Stimulated activated CD4-positive, alpha-beta T cell treated with anti-CD3 and anti-CD28 coated beads, Interleukin-1b, Interleukin-23, amount 100 ng/mL, for 48 hours (primary cell): ENCODE results near the gene PPM1H.
"Not testable (repeated sequence)": the region's sequence is repeated elsewhere in the genome, so short reads cannot be mapped to it uniquely, and the experiment has no call there.

ENCODE experiments used
- DNase-seq: peaks from one replicate; pipeline ENCODE4 v3.0.0-alpha.2; 2020

The PPM1H gene

GRCh38 chr12:62907078-62907477 lies 27.9 kb downstream of the PPM1H start:
- DNase-seq, result no peak

- no peak for DNase-seq
Observed at GRCh38 chr12:62903151-62903550, 31.8 kb downstream of the PPM1H start.

- DNase-seq, result no peak
Observed at GRCh38 chr12:62900686-62901272, 34.2 kb downstream of the PPM1H start.

GRCh38 chr12:62899568-62900390 lies 35.2 kb downstream of the PPM1H start:
- no peak for DNase-seq

GRCh38 chr12:62898526-62898925 lies 36.4 kb downstream of the PPM1H start:
- no peak for DNase-seq

- no peak for DNase-seq
Observed at GRCh38 chr12:62895351-62895877, 39.5 kb downstream of the PPM1H start.

- no peak for DNase-seq
Observed at GRCh38 chr12:62893276-62893675, 41.7 kb downstream of the PPM1H start.

- DNase-seq, result no peak
Observed at GRCh38 chr12:62891805-62892549, 43.0 kb downstream of the PPM1H start.

GRCh38 chr12:62888454-62889110 lies 46.4 kb downstream of the PPM1H start:
- DNase-seq, result no peak

- DNase-seq, result no peak
Observed at GRCh38 chr12:62886796-62887195, 48.2 kb downstream of the PPM1H start.

- no peak for DNase-seq
Observed at GRCh38 chr12:62885242-62885641, 49.7 kb downstream of the PPM1H start.

- not testable (repeated sequence) for DNase-seq
Observed at GRCh38 chr12:62884832-62885231, 50.1 kb downstream of the PPM1H start.

GRCh38 chr12:62882696-62883095 lies 52.3 kb downstream of the PPM1H start:
- DNase-seq, result no peak

- no peak for DNase-seq
Observed at GRCh38 chr12:62882140-62882539, 52.8 kb downstream of the PPM1H start.

- DNase-seq, result no peak
Observed at GRCh38 chr12:62879691-62880090, 55.3 kb downstream of the PPM1H start.

- not testable (repeated sequence) for DNase-seq
Observed at GRCh38 chr12:62879228-62879627, 55.7 kb downstream of the PPM1H start.

- no peak for DNase-seq
Observed at GRCh38 chr12:62878211-62878610, 56.7 kb downstream of the PPM1H start.

GRCh38 chr12:62876938-62877548 lies 57.9 kb downstream of the PPM1H start:
- no peak for DNase-seq

- DNase-seq, result no peak
Observed at GRCh38 chr12:62873826-62874448, 61.0 kb downstream of the PPM1H start.

GRCh38 chr12:62873116-62873825 lies 61.7 kb downstream of the PPM1H start:
- no peak for DNase-seq

- no peak for DNase-seq
Observed at GRCh38 chr12:62868820-62869219, 66.1 kb downstream of the PPM1H start.
